Loucy (cell line): Measurements from ENCODE around the gene MGLL.

Source experiments
- H2AFZ ChIP-seq: fragments of 200-600 bp; sonication (generic); 2 replicates; pipeline ENCODE4 v1.6.0; 2016; ENCODE audit warnings: antibody characterized with exemption, mild to moderate bottlenecking, low read length, moderate library complexity
- H3F3A ChIP-seq: fragments of 200-600 bp; 2 replicates; pipeline ENCODE4 v1.6.0; 2016; ENCODE audit warnings: antibody characterized with exemption, low read depth, mild to moderate bottlenecking
- H3K27me3 ChIP-seq: fragments of 200-600 bp; sonication (generic); 2 replicates; pipeline ENCODE4 v1.6.1; 2014; ENCODE audit warnings: low read length, mild to moderate bottlenecking; ENCODE audit not compliant: insufficient read depth, poor library complexity, severe bottlenecking
- H3K36me3 ChIP-seq: fragments of 200-600 bp; sonication (generic); 2 replicates; pipeline ENCODE4 v1.6.1; 2016; ENCODE audit warnings: low read length; ENCODE audit not compliant: insufficient read depth
- H3K4me1 ChIP-seq: fragments of 200-600 bp; sonication (generic); 2 replicates; pipeline ENCODE4 v1.5.1; 2014; ENCODE audit warnings: low read length, mild to moderate bottlenecking; ENCODE audit not compliant: insufficient read depth, poor library complexity, severe bottlenecking
- H3K4me2 ChIP-seq: fragments of 200-600 bp; sonication (generic); 2 replicates; pipeline ENCODE4 v1.6.0; 2014; ENCODE audit warnings: antibody characterized with exemption, low read length, low read depth, mild to moderate bottlenecking; ENCODE audit not compliant: poor library complexity, severe bottlenecking
- H3K4me3 ChIP-seq: fragments of 200-600 bp; sonication (generic); 2 replicates; pipeline ENCODE4 v1.5.1; 2014; ENCODE audit warnings: low read length, mild to moderate bottlenecking, mixed read lengths; ENCODE audit not compliant: poor library complexity, severe bottlenecking
- H3K79me2 ChIP-seq: fragments of 200-600 bp; sonication (generic); 2 replicates; pipeline ENCODE4 v1.6.1; 2014; ENCODE audit warnings: low read length; ENCODE audit not compliant: insufficient read depth
- H3K9ac ChIP-seq: fragments of 200-600 bp; sonication (generic); 2 replicates; pipeline ENCODE4 v1.6.0; 2014; ENCODE audit warnings: mild to moderate bottlenecking, low read depth, low read length, moderate library complexity; ENCODE audit not compliant: poor library complexity, severe bottlenecking
- H3K9me2 ChIP-seq: fragments of 200-600 bp; sonication (generic); replicated peaks from 2 replicates; pipeline ENCODE4 v1.6.1; 2016; ENCODE audit warnings: low read depth, low read length, mixed read lengths
- H3K9me3 ChIP-seq: fragments of 200-600 bp; sonication (generic); 2 replicates; pipeline ENCODE4 v1.6.1; 2014; ENCODE audit warnings: mild to moderate bottlenecking, antibody characterized with exemption, low read length, low read depth; ENCODE audit not compliant: insufficient read depth
- H4K20me1 ChIP-seq: fragments of 200-600 bp; sonication (generic); 2 replicates; pipeline ENCODE4 v1.6.0; 2014; ENCODE audit warnings: antibody characterized with exemption, low read length, mild to moderate bottlenecking; ENCODE audit not compliant: insufficient read depth, poor library complexity, severe bottlenecking
- CTCF ChIP-seq: fragments of 200-600 bp; sonication (generic); conservative IDR thresholded peaks from 2 replicates; pipeline ENCODE4 v1.5.1; 2014; ENCODE audit warnings: mild to moderate bottlenecking, antibody characterized with exemption, low read length
- EZH2phosphoT487 ChIP-seq: fragments of 200-600 bp; IDR thresholded peaks from 2 replicates; pipeline ENCODE4 v1.6.1; 2018; ENCODE audit warnings: antibody characterized with exemption, mild to moderate bottlenecking, moderate library complexity, borderline replicate concordance

MGLL gene

GRCh38 chr3:127789051-127789450, 33.3 kb downstream of the MGLL start:
- H3K4me1 ChIP-seq, result peaks cover 53% of the 10 kb centered on the region
- H3K9me2 ChIP-seq, result no peaks in the 10 kb centered on the region
- peaks cover 3% of the 10 kb centered on the region for H4K20me1 ChIP-seq
- no peaks in the 10 kb centered on the region for H3K27me3 ChIP-seq
- H2AFZ ChIP-seq, result no peak overlapping the region
- 0 out of 2 replicates have a peak, but pooled peaks cover 3% of the 10 kb centered on the region for H3F3A ChIP-seq
- no peaks in the 10 kb centered on the region for H3K9me3 ChIP-seq
- no peak overlapping the region for H3K4me3 ChIP-seq
- H3K4me2 ChIP-seq, result no peak overlapping the region
- H3K79me2 ChIP-seq, result peaks cover 94% of the 10 kb centered on the region
- H3K36me3 ChIP-seq, result peaks cover 41% of the 10 kb centered on the region; the same call in 1 of the 2 replicates
- H3K9ac ChIP-seq, result no peak overlapping the region
- TF ChIP-seq CTCF, result no peak
- TF ChIP-seq EZH2phosphoT487, result no peak

GRCh38 chr3:127788451-127788909, 33.8 kb downstream of the MGLL start:
- 0 out of 2 replicates have a peak, but pooled peaks cover 3% of the 10 kb centered on the region for H3F3A ChIP-seq
- H4K20me1 ChIP-seq, result peaks cover 3% of the 10 kb centered on the region
- H3K4me1 ChIP-seq, result peaks cover 58% of the 10 kb centered on the region
- H3K27me3 ChIP-seq, result no peaks in the 10 kb centered on the region
- no peaks in the 10 kb centered on the region for H3K9me3 ChIP-seq
- TF ChIP-seq EZH2phosphoT487, result no peak
- TF ChIP-seq CTCF, result no peak
- H3K36me3 ChIP-seq, result peaks cover 42% of the 10 kb centered on the region; the same call in 1 of the 2 replicates
- peaks cover 95% of the 10 kb centered on the region for H3K79me2 ChIP-seq
- no peak overlapping the region for H3K4me3 ChIP-seq
- no peaks in the 10 kb centered on the region for H3K9me2 ChIP-seq
- no peak overlapping the region for H3K9ac ChIP-seq
- H2AFZ ChIP-seq, result no peak overlapping the region
- H3K4me2 ChIP-seq, result no peak overlapping the region

GRCh38 chr3:127787571-127788365, 34.5 kb downstream of the MGLL start:
- TF ChIP-seq CTCF (no peak), EZH2phosphoT487 (no peak)
- Histone ChIP-seq H3K27me3 (no peaks in the 10 kb centered on the region), H2AFZ (no peak overlapping the region), H3K4me1 (peaks cover 62% of the 10 kb centered on the region), H3K36me3 (peaks cover 45% of the 10 kb centered on the region; the same call in 1 of the 2 replicates), H3K9ac (no peak overlapping the region), H3K4me3 (no peak overlapping the region), H3K79me2 (peaks cover 95% of the 10 kb centered on the region), H3K9me3 (no peaks in the 10 kb centered on the region), H3F3A (0 out of 2 replicates have a peak, but pooled peaks cover 3% of the 10 kb centered on the region), H3K4me2 (no peak overlapping the region), H3K9me2 (no peaks in the 10 kb centered on the region), H4K20me1 (peaks cover 3% of the 10 kb centered on the region)
